IPS DF 4.7 (cell line): ENCODE measurements around the gene COLEC12.

Experiments used
- DNase-seq: peaks from one replicate; pipeline ENCODE4 v3.0.0-alpha.2; 2013; ENCODE audit warnings: low spot score; ENCODE audit errors: extremely low read depth

Gene COLEC12

GRCh38 chr18:446941-447560 lies 53.5 kb downstream of the COLEC12 start:
- DNase-seq, result no peak

- no peak for DNase-seq
These were observed 55.4 kb downstream of the COLEC12 start for GRCh38 chr18:445055-445454.

- DNase-seq, result no peak
These were observed 61.9 kb downstream of the COLEC12 start for GRCh38 chr18:438571-438970.

GRCh38 chr18:435940-436339 lies 64.6 kb downstream of the COLEC12 start:
- no peak for DNase-seq

GRCh38 chr18:434410-434809 lies 66.1 kb downstream of the COLEC12 start:
- no peak for DNase-seq

GRCh38 chr18:433960-434359 lies 66.5 kb downstream of the COLEC12 start:
- DNase-seq, result no peak

- no peak for DNase-seq
These were observed 67.2 kb downstream of the COLEC12 start for GRCh38 chr18:433298-433697.

- no peak for DNase-seq
These were observed 67.7 kb downstream of the COLEC12 start for GRCh38 chr18:432791-433190.

- no peak for DNase-seq
These were observed 71.5 kb downstream of the COLEC12 start for GRCh38 chr18:429030-429429.

- DNase-seq, result no peak
These were observed 73.5 kb downstream of the COLEC12 start for GRCh38 chr18:427005-427404.

GRCh38 chr18:425106-425745 lies 75.3 kb downstream of the COLEC12 start:
- no peak for DNase-seq

GRCh38 chr18:424668-425067 lies 75.8 kb downstream of the COLEC12 start:
- no peak for DNase-seq

- no peak for DNase-seq
These were observed 76.3 kb downstream of the COLEC12 start for GRCh38 chr18:424071-424661.

GRCh38 chr18:422966-423365 lies 77.5 kb downstream of the COLEC12 start:
- DNase-seq, result no peak

GRCh38 chr18:421247-422155 lies 79.0 kb downstream of the COLEC12 start:
- DNase-seq, result no peak

GRCh38 chr18:420661-421246 lies 79.7 kb downstream of the COLEC12 start:
- DNase-seq, result peak; percentile 22

- DNase-seq, result no peak
These were observed 80.8 kb downstream of the COLEC12 start for GRCh38 chr18:419541-420175.

GRCh38 chr18:417495-417894 lies 83.0 kb downstream of the COLEC12 start:
- no peak for DNase-seq

- DNase-seq, result no peak
These were observed 83.6 kb downstream of the COLEC12 start for GRCh38 chr18:416930-417329.

GRCh38 chr18:415617-416612 lies 84.6 kb downstream of the COLEC12 start:
- DNase-seq, result no peak
